Activated CD4-positive, alpha-beta T cell treated with anti-CD3 and anti-CD28 coated beads for 1 hour (primary cell): ENCODE results near the gene ERCC8.

Experiments used
- DNase-seq: peaks from one replicate; pipeline ENCODE4 v3.0.0-alpha.2; 2020

Gene ERCC8

DNA sequence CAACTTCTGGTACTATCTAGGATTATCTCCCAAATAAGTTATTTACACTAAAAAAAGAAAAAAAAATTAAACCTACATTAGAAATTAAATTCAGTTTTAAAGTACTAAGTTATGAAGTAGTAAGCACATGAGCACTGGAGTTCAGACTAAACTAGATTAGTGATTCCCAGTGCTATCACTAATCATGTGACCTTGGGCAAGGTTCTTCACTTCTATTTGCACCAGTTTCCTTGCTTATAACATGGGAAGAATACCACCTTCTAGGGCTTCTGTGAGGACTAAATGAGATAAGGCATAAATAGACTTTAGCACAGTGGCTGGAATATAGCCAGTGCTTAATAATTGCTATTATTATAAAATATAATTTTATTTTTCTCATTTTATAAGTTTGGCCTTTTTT, 111.3 kb downstream of the ERCC8 start:
- DNase-seq: no peak

DNA sequence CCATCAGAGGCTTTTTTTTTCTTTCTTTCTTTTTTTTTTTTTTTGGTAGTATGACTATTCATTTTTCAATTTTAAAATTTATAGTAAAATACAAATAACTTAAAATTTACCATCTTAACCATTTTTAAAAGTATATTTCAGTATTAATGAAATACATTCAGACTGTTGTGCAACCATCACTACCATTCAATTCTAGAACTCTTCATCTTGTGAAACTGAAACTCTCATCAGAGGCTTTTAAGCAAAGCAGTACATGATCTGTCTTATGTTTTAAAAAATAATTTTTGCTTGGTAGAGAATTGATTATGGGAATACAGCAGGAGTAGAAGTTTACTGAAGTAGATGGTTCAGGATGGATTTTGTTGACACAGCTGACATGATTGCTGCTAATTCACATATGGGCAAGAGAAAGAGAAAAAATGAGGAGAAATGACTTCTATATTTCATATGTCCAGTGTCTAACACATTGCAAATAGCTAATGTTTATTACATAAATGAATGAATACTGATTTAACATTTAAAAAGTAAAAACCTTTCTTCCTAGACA, 114.2 kb downstream of the ERCC8 start:
- DNase-seq: no peak

DNA sequence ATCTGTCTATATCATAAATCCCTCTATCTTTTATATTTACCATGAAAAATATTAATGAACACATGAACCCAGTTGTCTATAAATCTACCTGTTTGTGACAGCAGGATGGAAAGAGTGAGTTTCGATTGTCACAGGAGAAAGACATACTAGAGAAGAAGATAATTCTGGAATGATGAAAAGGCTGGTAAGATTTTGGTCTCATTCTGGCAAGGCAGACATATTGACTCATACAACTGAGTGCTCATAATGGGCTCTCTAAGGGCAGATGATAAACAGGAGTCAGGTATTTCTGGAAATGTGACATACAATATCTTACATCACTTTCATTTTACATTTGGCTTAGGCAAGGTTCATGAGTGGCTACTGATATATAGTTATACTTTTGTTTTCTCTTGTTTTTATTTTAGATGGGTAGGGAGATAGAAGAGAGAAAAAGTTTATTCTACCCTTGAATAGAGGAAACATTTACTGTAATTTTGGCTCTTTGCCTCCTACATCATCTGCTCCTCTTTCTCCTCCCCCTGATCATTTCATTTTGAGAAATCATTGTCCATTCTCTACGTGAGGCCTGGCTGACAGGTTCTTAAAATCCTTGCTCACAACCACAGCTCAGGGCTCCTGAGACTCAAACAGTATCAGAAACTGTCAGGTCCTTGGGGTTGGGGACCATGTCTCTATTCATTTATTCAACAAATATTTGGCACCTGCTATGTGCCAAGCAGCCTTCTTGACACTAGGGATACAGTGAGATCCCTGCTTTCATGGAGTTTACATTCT, 115.2 kb downstream of the ERCC8 start:
- DNase-seq: no peak

DNA sequence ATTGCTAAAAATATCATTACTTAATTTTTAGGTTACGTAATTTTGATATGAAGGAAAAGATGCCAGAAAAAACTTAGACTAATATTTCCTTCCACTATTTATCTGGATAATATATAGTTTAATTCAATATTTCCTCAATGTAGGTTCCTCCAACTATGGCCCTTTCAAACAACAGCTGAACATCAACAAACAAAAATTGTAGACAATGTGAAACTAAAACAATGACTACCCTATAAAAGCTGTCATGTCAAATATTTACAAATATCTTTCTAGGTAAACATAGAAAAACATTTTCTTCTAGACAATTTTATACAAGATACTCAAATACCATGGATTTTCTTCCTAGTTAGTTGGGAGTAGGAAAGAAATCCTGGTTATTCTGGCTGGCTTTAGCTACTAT, 117.7 kb downstream of the ERCC8 start:
- DNase-seq: no peak

DNA sequence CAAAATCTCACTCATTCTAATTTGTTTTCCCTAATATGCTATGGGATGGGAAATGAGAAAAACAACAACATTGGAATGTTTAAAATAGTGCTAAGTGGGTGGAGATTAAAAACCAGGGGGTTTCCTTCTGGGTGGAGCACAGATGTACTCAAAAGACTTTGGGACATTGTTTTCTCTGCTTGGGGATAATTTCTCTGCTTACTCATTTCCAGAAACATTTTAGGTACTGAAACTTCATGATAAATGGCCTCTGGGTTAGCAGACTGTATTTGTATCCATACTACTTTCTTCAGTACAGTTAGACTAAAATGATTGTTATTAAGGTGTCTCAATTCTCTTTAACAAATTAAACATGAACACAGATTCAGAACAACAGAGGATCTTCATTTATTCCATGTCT, 118.2 kb downstream of the ERCC8 start:
- no peak for DNase-seq
